HS-5 (cell line): ENCODE data around the gene CACNA1H.
"Not testable (repeated sequence)": the region's sequence is repeated elsewhere in the genome, so short reads cannot be mapped to it uniquely, and the experiment has no call there.

Experiments
- DNase-seq: peaks from one replicate; pipeline ENCODE4 v3.0.0-alpha.2; 2012; ENCODE audit warnings: low read depth

Gene CACNA1H

DNA sequence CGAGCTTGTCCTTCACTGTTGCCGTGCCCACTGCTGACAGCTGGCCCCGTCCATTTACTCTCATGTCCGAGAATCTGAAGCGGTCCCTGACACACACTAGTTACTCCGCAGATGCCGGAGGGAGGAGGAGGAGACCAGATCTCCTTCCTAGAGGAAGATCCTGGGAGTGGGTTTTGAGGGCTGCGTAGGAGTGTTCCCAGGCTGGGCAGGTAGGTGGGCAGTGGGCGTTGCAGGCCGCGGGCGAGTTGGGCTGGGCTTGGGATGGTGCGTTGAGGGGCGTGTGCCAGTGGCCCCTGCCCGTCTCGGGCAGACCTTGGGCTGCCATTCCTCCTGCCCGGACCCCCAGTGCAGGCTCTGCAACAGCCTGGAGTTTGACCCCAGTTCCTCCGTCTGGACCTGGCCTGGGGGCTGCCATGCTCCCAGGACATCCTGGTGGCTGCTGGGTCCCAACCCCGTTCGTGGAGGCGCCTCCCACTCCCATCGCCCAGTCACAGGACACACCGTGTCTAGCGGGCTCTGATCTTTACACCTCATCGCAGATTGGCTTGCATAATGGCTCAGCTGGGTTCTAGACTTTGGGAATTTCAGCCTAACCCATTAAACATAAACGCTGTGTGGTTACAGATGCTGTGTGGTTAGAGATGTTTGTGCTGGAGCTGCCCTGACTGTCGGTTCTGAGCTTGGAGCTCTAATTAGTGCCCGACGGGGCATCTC, 22.8 kb downstream of the CACNA1H start:
- DNase-seq: no peak

- DNase-seq: no peak
Observed at GRCh38 chr16:1176280-1176897, 23.5 kb downstream of the CACNA1H start.

DNA sequence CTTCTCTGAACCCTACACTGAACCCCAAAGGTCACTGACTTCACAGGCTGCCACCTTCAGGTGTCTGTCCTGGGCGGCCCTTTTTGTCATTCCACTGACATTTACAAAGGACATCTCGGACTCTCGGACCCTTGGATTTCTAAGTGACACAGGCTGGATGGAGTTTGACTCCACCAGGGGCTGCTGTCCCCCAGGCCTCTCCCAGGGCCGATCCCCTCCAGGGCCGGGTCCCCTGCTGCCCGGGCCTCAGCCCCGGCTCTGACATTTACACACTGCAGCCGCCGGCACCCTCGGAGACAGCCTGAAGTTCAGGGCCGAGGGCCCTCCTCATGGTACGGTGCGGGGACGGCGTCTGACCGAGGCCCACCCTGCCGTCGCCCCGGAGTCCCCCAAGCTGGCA, 24.1 kb downstream of the CACNA1H start:
- no peak for DNase-seq

GRCh38 chr16:1177750-1178149, 24.8 kb downstream of the CACNA1H start:
- no peak for DNase-seq

GRCh38 chr16:1178295-1178910, 25.5 kb downstream of the CACNA1H start:
- DNase-seq: no peak

DNA sequence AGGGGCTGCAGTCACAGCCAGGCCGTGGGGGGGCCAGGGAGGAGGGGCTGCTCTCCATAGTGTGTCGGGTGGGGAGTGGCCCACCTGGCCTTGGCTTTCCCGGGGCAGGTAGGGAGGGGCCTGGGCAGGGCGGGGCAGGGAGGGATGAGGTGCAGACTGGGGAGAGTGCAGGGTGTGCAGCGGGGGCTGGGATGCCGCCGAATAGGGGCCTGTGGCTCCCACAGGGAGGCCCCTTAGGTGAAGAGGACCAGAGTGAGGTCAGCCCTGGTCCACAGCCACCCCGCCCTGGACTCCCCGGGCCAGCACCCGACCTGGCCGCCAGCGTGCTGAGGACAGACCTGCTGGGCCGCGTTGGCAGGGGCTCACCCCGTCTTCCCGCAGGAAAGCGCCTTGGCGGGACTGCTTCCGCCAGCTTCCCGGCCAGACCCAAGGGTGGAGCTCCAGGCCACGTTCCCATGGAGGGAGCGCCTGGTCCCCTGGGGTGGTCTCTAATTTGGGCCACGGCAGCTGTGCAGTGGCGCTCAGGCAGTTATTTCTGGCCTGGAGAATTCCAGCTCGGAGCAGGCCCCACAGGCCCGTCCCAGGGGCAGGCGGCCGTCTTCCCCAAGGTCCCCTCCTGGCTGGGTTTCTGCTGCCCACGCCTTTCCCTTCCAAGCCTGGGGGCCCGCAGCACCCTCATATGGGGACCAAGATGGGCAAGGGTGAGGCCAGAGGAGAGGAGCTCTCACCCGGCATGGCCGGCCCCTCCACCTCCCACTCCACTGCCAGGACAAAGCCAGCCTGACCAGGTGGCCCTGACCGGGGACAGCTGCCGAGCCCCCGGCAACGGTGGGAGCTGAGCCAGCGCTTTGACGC, 27.9 kb downstream of the CACNA1H start:
- DNase-seq: no peak

GRCh38 chr16:1181404-1182315, 28.8 kb downstream of the CACNA1H start:
- no peak for DNase-seq

DNA sequence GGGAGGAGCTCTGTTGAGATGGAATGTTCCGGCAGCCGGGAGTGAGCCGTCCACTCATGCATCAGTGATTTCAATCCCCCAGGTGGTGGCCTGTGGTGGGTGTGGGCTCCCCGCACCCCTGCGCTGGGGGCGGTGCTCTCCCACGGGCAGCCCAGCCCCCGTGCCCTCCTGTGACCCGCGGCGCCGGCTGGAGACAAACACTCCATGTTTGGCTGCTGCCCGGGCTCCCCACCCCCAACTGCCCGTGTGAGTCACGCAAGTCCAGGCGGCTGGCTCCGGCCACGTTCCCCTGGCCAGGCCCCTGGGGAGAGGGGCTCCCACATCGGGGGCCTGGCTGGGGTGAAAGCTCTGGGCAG, 29.4 kb downstream of the CACNA1H start:
- DNase-seq: no peak

- no peak for DNase-seq
Observed at GRCh38 chr16:1182950-1183907, 30.3 kb downstream of the CACNA1H start.

DNA sequence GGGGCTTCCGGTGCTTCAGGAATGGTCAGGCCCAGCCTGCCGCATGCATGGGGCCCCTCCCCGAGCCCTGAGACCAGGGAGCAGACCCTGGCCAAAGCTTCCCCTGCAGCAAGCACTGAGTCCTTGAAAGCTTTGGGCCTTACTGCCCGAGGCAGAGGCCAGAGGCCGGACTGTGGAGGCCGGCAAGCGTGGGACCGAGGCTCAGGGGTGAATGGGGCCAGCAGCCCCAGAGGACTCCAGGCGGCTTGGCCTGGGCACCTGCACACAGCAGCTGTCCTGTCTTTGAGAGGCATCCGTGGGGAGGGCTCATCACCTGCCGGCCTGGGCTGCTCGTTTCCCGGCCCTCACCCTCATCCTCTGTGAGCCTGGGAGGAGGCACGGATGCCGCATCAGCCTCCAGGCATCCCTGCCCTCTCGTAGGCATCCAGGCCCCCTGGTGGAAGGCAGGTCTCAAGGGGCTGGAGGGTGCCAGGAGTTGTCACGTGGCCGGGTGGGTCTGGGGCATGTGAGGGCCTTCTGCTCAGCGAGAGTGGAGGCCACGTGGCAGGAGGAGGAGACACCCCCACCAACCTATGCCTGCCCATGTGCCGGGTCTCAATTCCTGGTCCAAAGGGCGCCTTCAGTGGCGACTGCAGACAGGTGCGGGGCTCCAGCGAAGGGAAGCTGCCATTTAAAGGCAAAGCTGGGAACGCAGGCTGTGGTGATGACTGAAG, 31.4 kb downstream of the CACNA1H start:
- no peak for DNase-seq

DNA sequence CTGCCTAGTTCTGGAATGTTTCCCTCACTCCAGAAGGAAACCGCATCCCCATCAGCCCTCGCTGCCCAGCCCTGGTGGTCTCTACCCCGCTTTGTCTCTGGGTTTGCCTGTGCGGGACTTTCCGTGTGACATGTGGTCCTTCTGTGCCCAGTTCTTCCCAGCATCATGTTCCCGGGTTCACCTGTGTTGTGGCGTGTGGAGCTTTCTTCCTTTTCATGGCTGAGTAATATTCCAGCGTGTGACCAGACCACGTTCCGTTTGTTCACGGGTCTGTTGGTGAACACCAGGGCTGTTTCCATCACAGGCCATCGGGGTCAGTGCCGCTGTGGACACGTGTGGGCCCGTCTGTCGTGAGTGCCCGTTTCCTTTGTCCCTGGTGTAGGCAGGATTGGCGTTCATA, 32.1 kb downstream of the CACNA1H start:
- no peak for DNase-seq

DNA sequence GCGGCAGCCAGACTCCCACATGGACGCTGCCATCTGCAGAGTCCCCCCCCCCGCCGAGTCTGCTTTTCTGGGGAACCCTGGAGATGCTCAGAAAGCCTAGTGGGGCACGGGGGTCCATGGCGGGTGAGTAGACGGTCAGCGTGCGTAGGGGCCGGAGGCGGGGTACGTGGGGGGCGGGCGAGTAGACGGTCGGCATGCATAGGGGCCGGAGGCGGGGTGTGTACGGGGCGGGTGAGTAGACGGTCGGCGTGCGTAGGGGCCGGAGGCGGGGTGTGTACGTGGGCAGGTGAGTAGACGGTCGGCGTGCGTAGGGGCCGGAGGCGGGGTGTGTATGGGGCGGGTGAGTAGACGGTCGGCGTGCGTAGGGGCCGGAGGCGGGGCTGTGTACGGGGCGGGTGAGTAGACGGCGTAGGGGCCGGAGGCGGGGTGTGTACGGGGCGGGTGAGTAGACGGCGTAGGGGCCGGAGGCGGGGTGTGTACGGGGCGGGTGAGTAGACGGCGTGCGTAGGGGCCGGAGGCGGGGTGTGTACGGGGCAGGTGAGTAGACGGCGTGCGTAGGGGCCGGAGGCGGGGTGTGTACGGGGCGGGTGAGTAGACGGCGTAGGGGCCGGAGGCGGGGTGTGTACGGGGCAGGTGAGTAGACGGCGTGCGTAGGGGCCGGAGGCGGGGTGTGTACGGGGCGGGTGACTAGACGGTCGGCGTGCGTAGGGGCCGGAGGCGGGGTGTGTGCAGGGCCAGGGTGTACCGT, 32.7 kb downstream of the CACNA1H start:
- not testable (repeated sequence) for DNase-seq

- DNase-seq: no peak
Observed at GRCh38 chr16:1188432-1189189, 35.7 kb downstream of the CACNA1H start.

DNA sequence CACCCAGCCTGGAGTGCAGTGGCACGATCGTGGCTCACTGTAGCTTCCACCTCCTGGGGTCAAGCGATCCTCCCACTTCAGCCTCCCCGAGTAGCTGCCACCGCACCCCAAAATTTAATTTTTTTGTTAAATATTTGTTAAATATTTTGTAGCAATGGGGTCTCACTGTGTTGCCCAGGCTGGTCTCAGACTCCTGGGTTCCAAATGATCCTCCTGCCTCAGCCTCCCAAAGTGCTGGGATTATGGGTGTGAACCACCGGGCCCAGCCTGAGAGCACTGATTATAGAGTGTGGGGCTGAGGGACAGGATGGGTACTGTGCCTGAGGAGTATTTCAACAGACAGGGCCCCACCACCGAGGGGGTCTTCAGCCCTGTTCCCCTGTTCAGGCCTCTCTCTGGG, 36.5 kb downstream of the CACNA1H start:
- no peak for DNase-seq

DNA sequence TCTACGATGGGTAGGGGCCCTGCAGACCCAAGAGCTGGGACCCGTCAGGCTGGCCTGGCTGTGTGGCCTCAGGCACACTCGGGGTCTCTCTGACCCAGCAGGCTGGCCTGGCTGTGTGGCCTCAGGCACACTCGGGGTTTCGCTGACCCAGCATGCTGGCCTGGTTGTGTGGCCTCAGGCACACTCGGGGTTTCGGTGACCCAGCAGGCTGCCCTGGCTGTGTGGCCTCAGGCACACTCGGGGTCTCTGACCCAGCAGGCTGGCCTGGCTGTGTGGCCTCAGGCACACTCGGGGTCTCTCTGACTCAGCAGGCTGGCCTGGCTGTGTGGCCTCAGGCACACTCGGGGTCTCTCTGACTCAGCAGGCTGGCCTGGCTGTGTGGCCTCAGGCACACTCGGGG, 37.9 kb downstream of the CACNA1H start:
- not testable (repeated sequence) for DNase-seq

- DNase-seq: no peak
Observed at GRCh38 chr16:1192384-1193073, 39.6 kb downstream of the CACNA1H start.

DNA sequence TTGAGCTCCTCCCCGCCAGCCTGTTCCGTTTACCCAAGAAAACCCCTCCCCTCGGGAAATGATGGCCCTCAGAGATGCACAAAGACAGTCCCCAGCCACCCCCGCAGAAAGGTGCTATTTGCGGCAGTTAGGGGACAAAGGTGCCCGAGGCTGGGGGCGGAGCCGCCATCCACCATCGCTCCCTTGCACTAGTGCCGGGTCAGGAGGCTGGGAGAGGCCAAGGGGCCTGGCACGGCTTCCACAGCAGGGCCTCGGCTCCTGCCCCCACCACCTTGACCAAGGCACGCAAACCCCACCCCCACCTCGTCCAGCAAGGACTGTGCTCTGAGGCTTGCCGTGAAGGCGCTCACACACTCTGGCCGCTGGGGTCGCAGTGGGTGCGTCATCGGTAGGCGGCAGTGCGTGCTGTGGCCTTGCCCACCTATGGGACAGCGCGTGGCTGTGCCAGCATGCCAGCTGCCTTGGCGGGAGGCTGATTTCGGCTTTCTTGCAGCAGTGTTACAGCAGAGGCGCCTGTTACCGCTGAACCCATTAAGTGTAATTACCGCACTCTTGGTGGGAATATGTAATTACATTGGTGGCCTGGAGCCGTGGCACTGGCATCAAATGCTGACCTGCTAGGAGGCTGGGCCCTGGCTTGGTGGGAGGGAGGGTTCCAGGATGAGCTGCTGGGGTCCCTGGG, 40.4 kb downstream of the CACNA1H start:
- no peak for DNase-seq
